ENCODE data around the gene GNG14. TPM values are rescaled to one million over a fixed set of nuclear protein-coding genes. Genes with fewer than 3 reads are reported as not detected.
"Not testable (repeated sequence)": the region's sequence is repeated elsewhere in the genome, so short reads cannot be mapped to it uniquely, and the experiment has no call there.

The GNG14 gene
- total RNA-seq, 1 donor: not detected

- DNase-seq (ENCODE audit: low read depth): no peak
- peak overlapping the region; percentile 91 for H3K4me3 ChIP-seq (ENCODE audit: low read depth, low read length)
- TF ChIP-seq CTCF (IDR thresholded peaks at IDR 0.05; ENCODE audit: insufficient read depth, low read length): no peak
Measured at GRCh38 chr19:12695096-12695495, 7.3 kb downstream of the GNG14 start.

- DNase-seq (ENCODE audit: low read depth): no peak
- no peak for TF ChIP-seq CTCF (IDR thresholded peaks at IDR 0.05; ENCODE audit: insufficient read depth, low read length)
- peak overlapping the region; percentile 91 for H3K4me3 ChIP-seq (ENCODE audit: low read depth, low read length)
Measured at GRCh38 chr19:12695514-12695913, 7.7 kb downstream of the GNG14 start.

GRCh38 chr19:12695997-12696365 lies 8.2 kb downstream of the GNG14 start:
- peak overlapping the region; percentile 91 for H3K4me3 ChIP-seq (ENCODE audit: low read depth, low read length)
- no peak for DNase-seq (ENCODE audit: low read depth)
- TF ChIP-seq CTCF (IDR thresholded peaks at IDR 0.05; ENCODE audit: insufficient read depth, low read length): no peak

- DNase-seq (ENCODE audit: low read depth): peak; percentile 97
- TF ChIP-seq CTCF (IDR thresholded peaks at IDR 0.05; ENCODE audit: insufficient read depth, low read length): no peak
- peak within 1 kb of the TSS; percentile 91 for H3K4me3 ChIP-seq (ENCODE audit: low read depth, low read length)
Measured at GRCh38 chr19:12696366-12697335, 8.9 kb downstream of the GNG14 start, which contains the start of gene FBXW9. TSS of gene FBXW9 (minus strand) at chr19:12696631. CDS start at chr19:12696581, 50 bp downstream.

GRCh38 chr19:12697425-12697824 lies 9.6 kb downstream of the GNG14 start:
- not testable (repeated sequence) for H3K4me3 ChIP-seq (ENCODE audit: low read depth, low read length); DNase-seq (ENCODE audit: low read depth)

GRCh38 chr19:12698138-12698537 lies 10.3 kb downstream of the GNG14 start:
- DNase-seq (ENCODE audit: low read depth): no peak

More at GRCh38 chr19:12698138-12698537, 10.3 kb downstream of the GNG14 start:
- TF ChIP-seq CTCF (IDR thresholded peaks at IDR 0.05; ENCODE audit: insufficient read depth, low read length): no peak
- H3K4me3 ChIP-seq (ENCODE audit: low read depth, low read length): no peak overlapping the region
